Mesodermal cell (in vitro differentiated cells): ENCODE data around the gene VSNL1.

Experiments used
- H3K27ac ChIP-seq: 2 replicates; pipeline ENCODE4 v1.7.0; 2013; ENCODE audit warnings: mild to moderate bottlenecking, low read depth, low read length, moderate library complexity; ENCODE audit not compliant: severe bottlenecking
- H3K36me3 ChIP-seq: 2 replicates; pipeline ENCODE4 v1.7.1; 2013; ENCODE audit warnings: mild to moderate bottlenecking, low read length, moderate library complexity; ENCODE audit not compliant: control insufficient read depth, insufficient read depth
- H3K4me1 ChIP-seq: one replicate; pipeline ENCODE4 v1.7.1; 2013; ENCODE audit warnings: mild to moderate bottlenecking, low read length; ENCODE audit not compliant: insufficient read depth, control insufficient read depth, poor library complexity, severe bottlenecking
- H3K4me3 ChIP-seq: 2 replicates; pipeline ENCODE4 v1.7.0; 2013; ENCODE audit warnings: low read length, control low read depth, mild to moderate bottlenecking; ENCODE audit not compliant: insufficient read depth, poor library complexity, severe bottlenecking; ENCODE audit errors: extremely low read depth
- H3K9me3 ChIP-seq: 2 replicates; pipeline ENCODE4 v1.7.1; 2013; ENCODE audit warnings: mild to moderate bottlenecking, low read length, moderate library complexity; ENCODE audit not compliant: control insufficient read depth
- WGBS, 2 experiments: methylation state at CpG; one replicate each; pipeline ENCODE4 v1.1.5; 2013; ENCODE audit warnings: missing lambda C conversion rate in 2 of 2; ENCODE audit not compliant: insufficient coverage in 2 of 2; 5-methylcytosine and 5-hydroxymethylcytosine counted together

The VSNL1 gene

GRCh38 chr2:17583646-17584045 lies 43.1 kb downstream of the VSNL1 start:
- H3K36me3 ChIP-seq: no peaks in the 10 kb centered on the region
- H3K27ac ChIP-seq: no peak overlapping the region
- H3K9me3 ChIP-seq: no peaks in the 10 kb centered on the region
- H3K4me1 ChIP-seq: no peaks in the 10 kb centered on the region
- 80 to 83% methylated on average over 1 to 2 of the region's 3 CpGs for WGBS, 2 experiments
- no peak overlapping the region for H3K4me3 ChIP-seq

GRCh38 chr2:17584689-17585088 lies 44.2 kb downstream of the VSNL1 start:
- no peaks in the 10 kb centered on the region for H3K9me3 ChIP-seq
- H3K27ac ChIP-seq: no peak overlapping the region
- no peaks in the 10 kb centered on the region for H3K4me1 ChIP-seq
- no peak overlapping the region for H3K4me3 ChIP-seq
- 86 to 91% methylated on average over 3 of the region's 4 CpGs for WGBS, 2 experiments
- no peaks in the 10 kb centered on the region for H3K36me3 ChIP-seq

- WGBS, 2 experiments: 100% methylated on average over 1 of the region's 3 CpGs
- Histone ChIP-seq H3K4me3 (no peak overlapping the region), H3K36me3 (no peaks in the 10 kb centered on the region), H3K4me1 (no peaks in the 10 kb centered on the region), H3K27ac (no peak overlapping the region), H3K9me3 (no peaks in the 10 kb centered on the region)
These were observed 47.0 kb downstream of the VSNL1 start for GRCh38 chr2:17587469-17587868.

- Histone ChIP-seq H3K27ac (no peak overlapping the region), H3K4me1 (no peaks in the 10 kb centered on the region), H3K36me3 (no peaks in the 10 kb centered on the region), H3K9me3 (no peaks in the 10 kb centered on the region), H3K4me3 (no peak overlapping the region)
- 100% methylated on average over 2 of the region's 2 CpGs; no CpG with 5 or more reads in 1 of the 2 experiments for WGBS, 2 experiments
These were observed 47.5 kb downstream of the VSNL1 start for GRCh38 chr2:17588031-17588430.

GRCh38 chr2:17589406-17590035 lies 49.0 kb downstream of the VSNL1 start:
- Histone ChIP-seq H3K9me3 (no peaks in the 10 kb centered on the region), H3K27ac (no peak overlapping the region), H3K4me1 (peaks cover 8% of the 10 kb centered on the region), H3K36me3 (no peaks in the 10 kb centered on the region), H3K4me3 (no peak overlapping the region)
- 100% methylated on average over 1 of the region's 2 CpGs for WGBS, 2 experiments

GRCh38 chr2:17590342-17590911 lies 49.9 kb downstream of the VSNL1 start:
- no peaks in the 10 kb centered on the region for H3K9me3 ChIP-seq
- 82 to 84% methylated on average over 2 of the region's 2 CpGs for WGBS, 2 experiments
- no peak overlapping the region for H3K27ac ChIP-seq
- peaks cover 12% of the 10 kb centered on the region for H3K4me1 ChIP-seq
- H3K36me3 ChIP-seq: no peaks in the 10 kb centered on the region
- H3K4me3 ChIP-seq: no peak overlapping the region

- 92 to 96% methylated on average over 2 of the region's 3 CpGs for WGBS, 2 experiments
- Histone ChIP-seq H3K9me3 (no peaks in the 10 kb centered on the region), H3K4me1 (peaks cover 12% of the 10 kb centered on the region), H3K27ac (no peak overlapping the region), H3K36me3 (no peaks in the 10 kb centered on the region), H3K4me3 (no peak overlapping the region)
These were observed 51.4 kb downstream of the VSNL1 start for GRCh38 chr2:17591846-17592245.

- Histone ChIP-seq H3K36me3 (no peaks in the 10 kb centered on the region), H3K27ac (no peak overlapping the region), H3K4me1 (peaks cover 12% of the 10 kb centered on the region), H3K4me3 (no peak overlapping the region), H3K9me3 (no peaks in the 10 kb centered on the region)
- WGBS, 2 experiments: no CpG with 5 or more reads among the region's 2 CpGs
These were observed 52.4 kb downstream of the VSNL1 start for GRCh38 chr2:17592731-17593409.

- no peak overlapping the region for H3K4me3 ChIP-seq
- no peaks in the 10 kb centered on the region for H3K36me3 ChIP-seq
- peaks cover 12% of the 10 kb centered on the region for H3K4me1 ChIP-seq
- H3K27ac ChIP-seq: no peak overlapping the region
- H3K9me3 ChIP-seq: no peaks in the 10 kb centered on the region
- 89% methylated on average over 1 of the region's 2 CpGs; no CpG with 5 or more reads in 1 of the 2 experiments for WGBS, 2 experiments
These were observed 52.9 kb downstream of the VSNL1 start for GRCh38 chr2:17593445-17593840.

GRCh38 chr2:17593841-17594491 lies 53.5 kb downstream of the VSNL1 start:
- Histone ChIP-seq H3K4me1 (peaks cover 12% of the 10 kb centered on the region), H3K36me3 (no peaks in the 10 kb centered on the region), H3K4me3 (no peak overlapping the region), H3K27ac (no peak overlapping the region), H3K9me3 (no peaks in the 10 kb centered on the region)
- WGBS, 2 experiments: 97 to 98% methylated on average over 5 of the region's 6 CpGs
